HepG2 (cell line): Measurements from ENCODE around the gene SRXN1. TPM values are rescaled to one million over a fixed set of nuclear protein-coding genes. Genes with fewer than 3 reads are reported as not detected.
A peak's percentile ranks its signal among the peaks of the same experiment; 100 is the strongest.

ENCODE experiments used
- ATAD3A ChIP-seq: sonication (generic); formaldehyde crosslinking; IDR thresholded peaks from 2 replicates; pipeline ENCODE4 v1.4.0; 2020; ENCODE audit warnings: missing genetic modification reagents
- BORCS8-MEF2B ChIP-seq: sonication (generic); formaldehyde crosslinking; IDR thresholded peaks from 2 replicates; pipeline ENCODE4 v1.8.0; 2022; ENCODE audit warnings: mild to moderate bottlenecking, missing genetic modification reagents
- DPF2 ChIP-seq: sonication (generic); formaldehyde crosslinking; IDR thresholded peaks from 2 replicates; pipeline ENCODE4 v1.4.0; 2020; ENCODE audit warnings: mild to moderate bottlenecking, low read depth, missing genetic modification reagents, borderline replicate concordance
- FLYWCH1 ChIP-seq: sonication (generic); formaldehyde crosslinking; IDR thresholded peaks from 2 replicates; pipeline ENCODE4 v1.8.1; 2023; ENCODE audit warnings: mild to moderate bottlenecking, missing genetic modification reagents
- GATAD1 ChIP-seq: IDR thresholded peaks from 2 replicates; pipeline ENCODE4 v1.6.1; 2016; ENCODE audit warnings: missing genetic modification reagents, missing compliant biosample characterization
- JUN ChIP-seq: sonication (generic); formaldehyde crosslinking; IDR thresholded peaks from 2 replicates; pipeline ENCODE4 v1.4.0; 2020; ENCODE audit warnings: mild to moderate bottlenecking, missing genetic modification reagents
- KDM6A ChIP-seq: IDR thresholded peaks from 2 replicates; pipeline ENCODE4 v1.6.1; 2016; ENCODE audit warnings: low read depth
- MEIS1 ChIP-seq: sonication (generic); formaldehyde crosslinking; IDR thresholded peaks from 2 replicates; pipeline ENCODE4 v1.9.0; 2021; ENCODE audit warnings: mild to moderate bottlenecking, missing genetic modification reagents, moderate library complexity, borderline replicate concordance
- PBX3 ChIP-seq: sonication (generic); formaldehyde crosslinking; IDR thresholded peaks from 2 replicates; pipeline ENCODE4 v1.8.1; 2023; ENCODE audit warnings: missing genetic modification reagents, inconsistent platforms, borderline replicate concordance
- PHB2 ChIP-seq: fragments of 450-650 bp; IDR thresholded peaks from 2 replicates; pipeline ENCODE4 v1.6.1; 2018; ENCODE audit not compliant: partially characterized antibody
- RBFOX2 ChIP-seq: fragments of 200-400 bp; formaldehyde crosslinking; IDR thresholded peaks from 2 replicates; pipeline ENCODE4 v1.6.1; 2017; ENCODE audit warnings: low read depth, mild to moderate bottlenecking, low read length
- XRCC5 ChIP-seq: fragments of 200-400 bp; formaldehyde crosslinking; optimal IDR thresholded peaks from 2 replicates; pipeline ENCODE3; 2017; ENCODE audit warnings: mild to moderate bottlenecking, low read length
- ZBTB25 ChIP-seq: IDR thresholded peaks from 2 replicates; pipeline ENCODE4 v1.6.1; 2018; ENCODE audit warnings: missing genetic modification reagents
- ZNF264 ChIP-seq: sonication (generic); formaldehyde crosslinking; IDR thresholded peaks from 2 replicates; pipeline ENCODE4 v1.4.0; 2020; ENCODE audit warnings: missing genetic modification reagents
- ZNF530 ChIP-seq: sonication (generic); formaldehyde crosslinking; IDR thresholded peaks from 2 replicates; pipeline ENCODE4 v1.5.0; 2020; ENCODE audit warnings: low read depth, mild to moderate bottlenecking, missing genetic modification reagents
- ZNF569 ChIP-seq: sonication (generic); formaldehyde crosslinking; IDR thresholded peaks from 2 replicates; pipeline ENCODE4 v1.5.0; 2020; ENCODE audit warnings: mild to moderate bottlenecking, missing genetic modification reagents, moderate library complexity, borderline replicate concordance
- ZNF883 ChIP-seq: sonication (generic); formaldehyde crosslinking; IDR thresholded peaks from 2 replicates; pipeline ENCODE4 v1.5.1; 2020; ENCODE audit warnings: mild to moderate bottlenecking, missing genetic modification reagents; ENCODE audit errors: not compliant biosample characterization
- ZSCAN9 ChIP-seq: IDR thresholded peaks from 2 replicates; pipeline ENCODE4 v1.6.1; 2016; ENCODE audit warnings: borderline replicate concordance
- ZZZ3 ChIP-seq: sonication (generic); formaldehyde crosslinking; IDR thresholded peaks from 2 replicates; pipeline ENCODE4 v1.4.0; 2020; ENCODE audit warnings: missing genetic modification reagents, mild to moderate bottlenecking, borderline replicate concordance
- polyA plus RNA-seq, 8 experiments: library from polyadenylated mRNA; depleted of rRNA in 3 of 8; stranded (reverse) in 7 of 8; unstranded in 1 of 8; fragments of >200 nt; fragmentation: Illumina TruSeq in 4 of 8; extraction: Trizol in 4 of 8; gene quantifications; 2 replicates each; pipeline versions ENCODE4 v1.2.1 to v1.2.3, GENCODE V29; 2011 to 2016; ENCODE audit warnings: low read depth in 4 of 8, missing spikeins in 1 of 8, mixed read lengths in 1 of 8; ENCODE audit not compliant: insufficient read depth in 1 of 8
- total RNA-seq, 5 experiments: library from RNA; depleted of rRNA; stranded (reverse); fragments of >200 nt; fragmentation: Illumina TruSeq; extraction: Trizol; gene quantifications; 2 replicates each; pipeline ENCODE4 v1.2.3, GENCODE V29; 2016; ENCODE audit warnings: low read depth in 1 of 5
- TF ChIP-seq, protein P1 (sequence below): sonication (generic); formaldehyde crosslinking; IDR thresholded peaks from 2 replicates; pipeline ENCODE4 v1.4.0; 2020; ENCODE audit warnings: missing genetic modification reagents
- TF ChIP-seq, protein P2 (sequence below): sonication (generic); formaldehyde crosslinking; IDR thresholded peaks from 2 replicates; pipeline ENCODE4 v1.5.1; 2020; ENCODE audit warnings: mild to moderate bottlenecking, missing genetic modification reagents, moderate library complexity
- TF ChIP-seq, protein P3 (sequence below): sonication (generic); formaldehyde crosslinking; IDR thresholded peaks from 2 replicates; pipeline ENCODE4 v1.5.1; 2020; ENCODE audit warnings: missing genetic modification reagents, mild to moderate bottlenecking, borderline replicate concordance

The SRXN1 gene
- total and polyA plus RNA-seq, 2 of the 13 experiments (the other 11 are each of a cell fraction or from before 2014, with no cell fraction given), result 29.9 to 87.7 TPM

- TF ChIP-seq ZBTB25 (CRISPR knock-in tag), result peak; percentile 81
- peak; percentile 70 for TF ChIP-seq ZSCAN9 (CRISPR knock-in tag)
- TF ChIP-seq MEIS1 (CRISPR knock-in tag), result peak; percentile 69; the same call in 1 of the 2 replicates
- peak; percentile 70; the same call in 1 of the 2 replicates for TF ChIP-seq ZZZ3 (CRISPR knock-in tag)
- TF ChIP-seq KDM6A, result 0 out of 2 replicates have a peak, but pooled peaks have one; percentile 13
- TF ChIP-seq PBX3 (CRISPR knock-in tag), result no peak
- TF ChIP-seq PHB2, result no peak
- no peak for TF ChIP-seq FLYWCH1 (CRISPR knock-in tag)
- TF ChIP-seq, protein P1, sequence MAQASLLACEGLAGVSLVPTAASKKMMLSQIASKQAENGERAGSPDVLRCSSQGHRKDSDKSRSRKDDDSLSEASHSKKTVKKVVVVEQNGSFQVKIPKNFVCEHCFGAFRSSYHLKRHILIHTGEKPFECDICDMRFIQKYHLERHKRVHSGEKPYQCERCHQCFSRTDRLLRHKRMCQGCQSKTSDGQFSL, result peak; percentile 72
- TF ChIP-seq, protein P2, sequence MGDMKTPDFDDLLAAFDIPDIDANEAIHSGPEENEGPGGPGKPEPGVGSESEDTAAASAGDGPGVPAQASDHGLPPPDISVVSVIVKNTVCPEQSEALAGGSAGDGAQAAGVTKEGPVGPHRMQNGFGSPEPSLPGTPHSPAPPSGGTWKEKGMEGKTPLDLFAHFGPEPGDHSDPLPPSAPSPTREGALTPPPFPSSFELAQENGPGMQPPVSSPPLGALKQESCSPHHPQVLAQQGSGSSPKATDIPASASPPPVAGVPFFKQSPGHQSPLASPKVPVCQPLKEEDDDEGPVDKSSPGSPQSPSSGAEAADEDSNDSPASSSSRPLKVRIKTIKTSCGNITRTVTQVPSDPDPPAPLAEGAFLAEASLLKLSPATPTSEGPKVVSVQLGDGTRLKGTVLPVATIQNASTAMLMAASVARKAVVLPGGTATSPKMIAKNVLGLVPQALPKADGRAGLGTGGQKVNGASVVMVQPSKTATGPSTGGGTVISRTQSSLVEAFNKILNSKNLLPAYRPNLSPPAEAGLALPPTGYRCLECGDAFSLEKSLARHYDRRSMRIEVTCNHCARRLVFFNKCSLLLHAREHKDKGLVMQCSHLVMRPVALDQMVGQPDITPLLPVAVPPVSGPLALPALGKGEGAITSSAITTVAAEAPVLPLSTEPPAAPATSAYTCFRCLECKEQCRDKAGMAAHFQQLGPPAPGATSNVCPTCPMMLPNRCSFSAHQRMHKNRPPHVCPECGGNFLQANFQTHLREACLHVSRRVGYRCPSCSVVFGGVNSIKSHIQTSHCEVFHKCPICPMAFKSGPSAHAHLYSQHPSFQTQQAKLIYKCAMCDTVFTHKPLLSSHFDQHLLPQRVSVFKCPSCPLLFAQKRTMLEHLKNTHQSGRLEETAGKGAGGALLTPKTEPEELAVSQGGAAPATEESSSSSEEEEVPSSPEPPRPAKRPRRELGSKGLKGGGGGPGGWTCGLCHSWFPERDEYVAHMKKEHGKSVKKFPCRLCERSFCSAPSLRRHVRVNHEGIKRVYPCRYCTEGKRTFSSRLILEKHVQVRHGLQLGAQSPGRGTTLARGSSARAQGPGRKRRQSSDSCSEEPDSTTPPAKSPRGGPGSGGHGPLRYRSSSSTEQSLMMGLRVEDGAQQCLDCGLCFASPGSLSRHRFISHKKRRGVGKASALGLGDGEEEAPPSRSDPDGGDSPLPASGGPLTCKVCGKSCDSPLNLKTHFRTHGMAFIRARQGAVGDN (CRISPR knock-in tag), result peak; percentile 94
- no peak for TF ChIP-seq ZNF569
- 0 out of 2 replicates have a peak, but pooled peaks have one; percentile 59 for TF ChIP-seq ATAD3A (CRISPR knock-in tag)
- TF ChIP-seq XRCC5, result peak; percentile 99
- TF ChIP-seq JUN (CRISPR knock-in tag), result no peak
- peak; percentile 36; the same call in 1 of the 2 replicates for TF ChIP-seq RBFOX2
- peak; percentile 50; the same call in 1 of the 2 replicates for TF ChIP-seq DPF2
- peak; percentile 85 for TF ChIP-seq ZNF264 (CRISPR knock-in tag)
- TF ChIP-seq ZNF530, result no peak
- TF ChIP-seq, protein P3, sequence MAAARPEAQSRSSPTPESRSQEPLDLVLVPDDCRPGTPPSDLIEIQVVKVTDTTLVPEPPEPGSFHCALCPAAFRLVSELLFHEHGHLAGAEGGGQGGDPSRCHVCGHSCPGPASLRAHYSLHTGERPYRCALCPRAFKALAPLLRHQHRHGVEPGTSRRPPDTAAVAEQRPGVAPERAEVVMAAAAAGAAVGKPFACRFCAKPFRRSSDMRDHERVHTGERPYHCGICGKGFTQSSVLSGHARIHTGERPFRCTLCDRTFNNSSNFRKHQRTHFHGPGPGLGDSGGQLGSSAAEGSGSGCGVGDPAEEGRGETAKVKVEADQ (CRISPR knock-in tag), result peak; percentile 86
- peak; percentile 71 for TF ChIP-seq BORCS8-MEF2B (CRISPR knock-in tag)
- peak; percentile 75 for TF ChIP-seq GATAD1
- TF ChIP-seq ZNF883 (CRISPR knock-in tag), result peak; percentile 81
Observed at GRCh38 chr20:645318-646106, 7.5 kb downstream of the SRXN1 start (continued).
